ENCODE results near the gene CPSF6.

The CPSF6 gene

DNA sequence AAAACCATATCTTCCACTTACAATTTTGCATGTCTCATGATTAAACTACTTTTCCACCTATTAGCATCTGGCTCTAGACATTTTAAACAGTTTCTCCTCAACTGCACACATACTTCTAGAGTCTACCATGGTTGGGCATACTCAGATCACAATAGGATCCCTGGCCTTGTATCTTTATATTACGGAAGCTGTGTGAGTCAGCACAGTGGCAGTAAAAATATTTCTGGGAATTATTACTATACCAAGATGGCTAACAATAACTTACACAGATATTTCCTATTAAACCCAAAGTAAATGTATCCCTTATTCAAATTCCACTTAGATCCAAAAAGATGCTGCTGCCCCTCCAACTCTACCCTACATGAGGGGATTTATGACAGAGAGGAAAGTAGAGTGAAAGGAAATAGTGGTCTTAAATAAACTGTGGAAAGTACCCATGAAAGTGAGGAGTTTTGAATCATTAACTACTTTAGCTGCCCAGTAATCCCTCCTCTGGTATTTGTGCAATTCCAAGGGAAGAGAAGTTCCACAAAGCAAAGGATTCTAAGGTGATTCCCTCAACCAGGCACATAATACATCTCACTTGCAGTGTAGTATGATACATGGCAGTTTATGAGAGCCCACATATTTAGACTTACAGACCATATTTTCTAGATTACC, 14.0 kb upstream of the CPSF6 start:
- Histone ChIP-seq H3K27ac (ENCODE audit: insufficient read depth in 1 of 2, low read depth in 1 of 2, low read length in 2 of 2, poor library complexity in 1 of 2, severe bottlenecking in 2 of 2) (no peak overlapping the region), H3K36me3 (ENCODE audit: control insufficient read depth in 4 of 4, insufficient read depth in 4 of 4, low read length in 3 of 4) (no peaks in the 10 kb centered on the region), H3K27me3 (replicated peaks in 2 of 5; ENCODE audit: control insufficient read depth in 4 of 5, insufficient read depth in 5 of 5, low read length in 4 of 5) (no peaks in the 10 kb centered on the region), H3K9me3 (ENCODE audit: control extremely low read depth in 1 of 5, control insufficient read depth in 4 of 5, insufficient read depth in 2 of 5, low read depth in 1 of 5, low read length in 4 of 5) (no peaks in the 10 kb centered on the region), H3K4me3 (ENCODE audit: control insufficient read depth in 1 of 7, extremely low read depth in 1 of 7, insufficient read depth in 4 of 7, low read depth in 2 of 7, low read length in 6 of 7) (no peak overlapping the region), H3K4me1 (ENCODE audit: control extremely low read depth in 1 of 4, control insufficient read depth in 4 of 4, insufficient read depth in 4 of 4, low read length in 3 of 4) (no peaks in the 10 kb centered on the region)
- CTCF ChIA-PET = no interaction called here
- no CpG with 5 or more reads among the region's 1 CpG for WGBS (ENCODE audit: insufficient coverage)
- no peak for DNase-seq
- POLR2A ChIA-PET = no interaction called here

GRCh38 chr12:69231479-69231878, 7.9 kb upstream of the CPSF6 start:
- POLR2A ChIA-PET = no interaction called here
- no peaks in the 10 kb centered on the region for H3K4me1 ChIP-seq (ENCODE audit: control extremely low read depth in 1 of 4, control insufficient read depth in 4 of 4, insufficient read depth in 4 of 4, low read length in 3 of 4)
- DNase-seq = no peak
- H3K27me3 ChIP-seq (replicated peaks in 2 of 5; ENCODE audit: control insufficient read depth in 4 of 5, insufficient read depth in 5 of 5, low read length in 4 of 5) = no peaks in the 10 kb centered on the region
- no peak overlapping the region for H3K27ac ChIP-seq (ENCODE audit: insufficient read depth in 1 of 2, low read depth in 1 of 2, low read length in 2 of 2, poor library complexity in 1 of 2, severe bottlenecking in 2 of 2)
- peaks cover 3 to 14% (median 7%) of the 10 kb centered on the region in 5 experiments for H3K9me3 ChIP-seq (ENCODE audit: control extremely low read depth in 1 of 5, control insufficient read depth in 4 of 5, insufficient read depth in 2 of 5, low read depth in 1 of 5, low read length in 4 of 5)
- no peak overlapping the region for H3K4me3 ChIP-seq (ENCODE audit: control insufficient read depth in 1 of 7, extremely low read depth in 1 of 7, insufficient read depth in 4 of 7, low read depth in 2 of 7, low read length in 6 of 7)
- CTCF ChIA-PET = interaction anchor here (1.3 kb wide), 1 partner anchor 75 kb away, joined by 3 read pairs; no protein-coding TSS in a partner anchor
- no peaks in the 10 kb centered on the region for H3K36me3 ChIP-seq (ENCODE audit: control insufficient read depth in 4 of 4, insufficient read depth in 4 of 4, low read length in 3 of 4)

GRCh38 chr12:69238589-69239351, 599 bp upstream of the CPSF6 start:
- Histone ChIP-seq H3K9me3 (ENCODE audit: control extremely low read depth in 1 of 5, control insufficient read depth in 4 of 5, insufficient read depth in 2 of 5, low read depth in 1 of 5, low read length in 4 of 5) (no peaks in the 10 kb centered on the region), H3K27me3 (replicated peaks in 2 of 5; ENCODE audit: control insufficient read depth in 4 of 5, insufficient read depth in 5 of 5, low read length in 4 of 5) (no peaks in the 10 kb centered on the region), H3K36me3 (ENCODE audit: control insufficient read depth in 4 of 4, insufficient read depth in 4 of 4, low read length in 3 of 4) (peaks cover 0 to 3% (median under 1%) of the 10 kb centered on the region in 4 experiments), H3K27ac (ENCODE audit: insufficient read depth in 1 of 2, low read depth in 1 of 2, low read length in 2 of 2, poor library complexity in 1 of 2, severe bottlenecking in 2 of 2) (peak overlapping the region; percentile 66 to 86), H3K4me1 (ENCODE audit: control extremely low read depth in 1 of 4, control insufficient read depth in 4 of 4, insufficient read depth in 4 of 4, low read length in 3 of 4) (peaks cover 11 to 40% (median 30%) of the 10 kb centered on the region in 4 experiments), H3K4me3 (ENCODE audit: control insufficient read depth in 1 of 7, extremely low read depth in 1 of 7, insufficient read depth in 4 of 7, low read depth in 2 of 7, low read length in 6 of 7) (peak overlapping the region; percentile 61 to 98 (median 81))
- CTCF ChIA-PET = no interaction called here
- POLR2A ChIA-PET = interaction anchor here (0.6 kb wide), 2 partner anchors 25 to 1487 kb away, joined by 3 to 5 read pairs; no protein-coding TSS in a partner anchor
- peak in 1 of 3 donors; percentile 53 for DNase-seq
- WGBS (ENCODE audit: insufficient coverage) = 11% methylated on average over 11 of the region's 16 CpGs

- CTCF ChIA-PET = no interaction called here
- Histone ChIP-seq H3K4me1 (ENCODE audit: control extremely low read depth in 1 of 4, control insufficient read depth in 4 of 4, insufficient read depth in 4 of 4, low read length in 3 of 4) (peaks cover 13 to 43% (median 30%) of the 10 kb centered on the region in 4 experiments), H3K36me3 (ENCODE audit: control insufficient read depth in 4 of 4, insufficient read depth in 4 of 4, low read length in 3 of 4) (peaks cover 0 to 8% (median 3%) of the 10 kb centered on the region in 4 experiments), H3K4me3 (ENCODE audit: control insufficient read depth in 1 of 7, extremely low read depth in 1 of 7, insufficient read depth in 4 of 7, low read depth in 2 of 7, low read length in 6 of 7) (peak overlapping the region; percentile 61 to 98 (median 89)), H3K9me3 (ENCODE audit: control extremely low read depth in 1 of 5, control insufficient read depth in 4 of 5, insufficient read depth in 2 of 5, low read depth in 1 of 5, low read length in 4 of 5) (no peaks in the 10 kb centered on the region), H3K27ac (ENCODE audit: insufficient read depth in 1 of 2, low read depth in 1 of 2, low read length in 2 of 2, poor library complexity in 1 of 2, severe bottlenecking in 2 of 2) (peak overlapping the region; percentile 79 to 95), H3K27me3 (replicated peaks in 2 of 5; ENCODE audit: control insufficient read depth in 4 of 5, insufficient read depth in 5 of 5, low read length in 4 of 5) (no peaks in the 10 kb centered on the region)
- 0% methylated on average over 60 of the region's 68 CpGs for WGBS (ENCODE audit: insufficient coverage)
- POLR2A ChIA-PET = no interaction called here
- DNase-seq = peak; percentile 42 to 75 (median 68)
These were observed 707 bp downstream of the CPSF6 start for GRCh38 chr12:69239922-69240630.

DNA sequence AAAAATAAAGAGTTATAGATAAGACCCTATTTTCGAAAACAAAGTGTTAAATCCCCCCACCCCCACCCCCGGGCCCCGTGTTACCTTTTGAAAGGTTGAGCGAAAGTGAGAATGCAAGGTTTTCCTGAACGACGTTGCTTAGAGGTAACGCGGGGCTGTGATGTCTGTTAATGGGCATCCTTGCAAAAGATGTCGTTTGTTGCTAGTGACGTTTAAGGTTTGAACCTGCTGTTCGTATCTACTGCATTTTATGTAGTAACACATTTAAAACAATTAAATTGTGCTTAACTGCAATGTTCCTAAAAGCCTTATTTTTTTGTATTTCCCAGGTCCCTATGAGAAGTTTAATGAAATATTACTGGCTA, 1.2 kb downstream of the CPSF6 start:
- H3K4me3 ChIP-seq (ENCODE audit: control insufficient read depth in 1 of 7, extremely low read depth in 1 of 7, insufficient read depth in 4 of 7, low read depth in 2 of 7, low read length in 6 of 7) = peak overlapping the region; percentile 61 to 98 (median 89)
- no peaks in the 10 kb centered on the region for H3K9me3 ChIP-seq (ENCODE audit: control extremely low read depth in 1 of 5, control insufficient read depth in 4 of 5, insufficient read depth in 2 of 5, low read depth in 1 of 5, low read length in 4 of 5)
- H3K27me3 ChIP-seq (replicated peaks in 2 of 5; ENCODE audit: control insufficient read depth in 4 of 5, insufficient read depth in 5 of 5, low read length in 4 of 5) = no peaks in the 10 kb centered on the region
- peaks cover 13 to 43% (median 30%) of the 10 kb centered on the region in 4 experiments for H3K4me1 ChIP-seq (ENCODE audit: control extremely low read depth in 1 of 4, control insufficient read depth in 4 of 4, insufficient read depth in 4 of 4, low read length in 3 of 4)
- ChIA-PET POLR2A (no interaction called here), CTCF (no interaction called here)
- peaks cover 0 to 8% (median 3%) of the 10 kb centered on the region in 4 experiments for H3K36me3 ChIP-seq (ENCODE audit: control insufficient read depth in 4 of 4, insufficient read depth in 4 of 4, low read length in 3 of 4)
- DNase-seq = peak in 2 of 3 donors; percentile 21 to 35
- WGBS (ENCODE audit: insufficient coverage) = no CpG with 5 or more reads among the region's 11 CpGs
- H3K27ac ChIP-seq (ENCODE audit: insufficient read depth in 1 of 2, low read depth in 1 of 2, low read length in 2 of 2, poor library complexity in 1 of 2, severe bottlenecking in 2 of 2) = peak overlapping the region; percentile 79 to 95

DNA sequence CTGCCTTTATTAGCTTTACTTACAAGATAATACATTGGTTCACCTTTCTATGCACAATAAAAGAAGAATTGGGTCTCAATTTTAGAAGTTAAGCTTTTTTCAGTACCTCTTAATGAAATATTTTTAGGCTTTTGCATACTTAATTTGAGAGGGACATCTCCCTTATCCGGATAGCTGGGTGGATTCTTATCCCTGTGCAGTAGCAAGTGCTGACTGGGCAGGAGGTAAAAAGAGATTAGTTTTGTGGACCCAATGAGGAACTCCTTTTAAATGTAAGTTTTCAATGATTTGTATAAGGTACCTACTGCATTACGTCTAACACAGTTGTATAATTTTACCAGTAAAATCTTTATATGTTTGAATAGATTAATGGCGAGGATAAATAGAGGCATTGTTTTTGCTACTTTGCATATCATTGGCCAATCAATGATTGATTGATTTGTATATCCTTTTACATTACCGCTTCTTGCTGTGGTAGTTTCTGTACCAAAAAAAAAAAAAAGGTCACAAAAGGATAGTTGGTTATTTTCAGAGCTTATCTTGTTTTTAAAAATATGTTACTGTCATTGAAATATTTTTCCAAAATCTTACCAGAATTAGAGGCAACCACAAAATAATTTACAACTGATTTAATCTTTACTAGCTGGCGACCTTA, 2.2 kb downstream of the CPSF6 start:
- DNase-seq = no peak
- Histone ChIP-seq H3K27ac (ENCODE audit: insufficient read depth in 1 of 2, low read depth in 1 of 2, low read length in 2 of 2, poor library complexity in 1 of 2, severe bottlenecking in 2 of 2) (peak overlapping the region in 1 of 2 experiments; percentile 95), H3K9me3 (ENCODE audit: control extremely low read depth in 1 of 5, control insufficient read depth in 4 of 5, insufficient read depth in 2 of 5, low read depth in 1 of 5, low read length in 4 of 5) (no peaks in the 10 kb centered on the region), H3K36me3 (ENCODE audit: control insufficient read depth in 4 of 4, insufficient read depth in 4 of 4, low read length in 3 of 4) (peaks cover 0 to 8% (median 3%) of the 10 kb centered on the region in 4 experiments), H3K4me3 (ENCODE audit: control insufficient read depth in 1 of 7, extremely low read depth in 1 of 7, insufficient read depth in 4 of 7, low read depth in 2 of 7, low read length in 6 of 7) (peak overlapping the region in 5 of 7 experiments; percentile 19 to 98 (median 81)), H3K4me1 (ENCODE audit: control extremely low read depth in 1 of 4, control insufficient read depth in 4 of 4, insufficient read depth in 4 of 4, low read length in 3 of 4) (peaks cover 13 to 43% (median 30%) of the 10 kb centered on the region in 4 experiments), H3K27me3 (replicated peaks in 2 of 5; ENCODE audit: control insufficient read depth in 4 of 5, insufficient read depth in 5 of 5, low read length in 4 of 5) (no peaks in the 10 kb centered on the region)
- POLR2A ChIA-PET = no interaction called here
- CTCF ChIA-PET = interaction anchor here (0.8 to 2.3 kb wide), 6 partner anchors 10 to 328 kb away, joined by 3 to 11 read pairs (median 7); no protein-coding TSS in a partner anchor
- no CpG with 5 or more reads among the region's 5 CpGs for WGBS (ENCODE audit: insufficient coverage)
